DOHH2 (cell line): Measurements from ENCODE around the gene IL32.
"Not testable (repeated sequence)": the region's sequence is repeated elsewhere in the genome, so short reads cannot be mapped to it uniquely, and the experiment has no call there.

Experiments
- H3F3A ChIP-seq: fragments of 200-600 bp; sonication (generic), shearing (Covaris generic); 2 replicates; pipeline ENCODE4 v1.6.0; 2016; ENCODE audit warnings: antibody characterized with exemption, mild to moderate bottlenecking; ENCODE audit not compliant: control insufficient read depth, insufficient read depth
- H3K27ac ChIP-seq: fragments of 200-600 bp; sonication (generic); 2 replicates; pipeline ENCODE4 v1.5.1; 2014; ENCODE audit warnings: low read depth, mild to moderate bottlenecking, low read length, moderate library complexity
- H3K27me3 ChIP-seq: fragments of 200-600 bp; sonication (generic); 2 replicates; pipeline ENCODE4 v1.6.1; 2014; ENCODE audit warnings: mild to moderate bottlenecking, low read length, mixed read lengths; ENCODE audit not compliant: control insufficient read depth
- H3K36me3 ChIP-seq: fragments of 200-600 bp; sonication (generic); 2 replicates; pipeline ENCODE4 v1.6.1; 2014; ENCODE audit warnings: mild to moderate bottlenecking, low read length, moderate library complexity, mixed read lengths; ENCODE audit not compliant: control insufficient read depth
- H3K4me1 ChIP-seq: fragments of 200-600 bp; sonication (generic); 2 replicates; pipeline ENCODE4 v1.6.1; 2014; ENCODE audit warnings: mild to moderate bottlenecking, low read length, mixed read lengths; ENCODE audit not compliant: control insufficient read depth
- H3K4me2 ChIP-seq: fragments of 200-600 bp; sonication (generic); 2 replicates; pipeline ENCODE4 v1.6.0; 2014; ENCODE audit warnings: mild to moderate bottlenecking, low read length, moderate library complexity
- H3K4me3 ChIP-seq: fragments of 200-600 bp; sonication (generic); 2 replicates; pipeline ENCODE4 v1.5.1; 2014; ENCODE audit warnings: mild to moderate bottlenecking, low read length, mixed read lengths
- H3K79me2 ChIP-seq: fragments of 200-600 bp; sonication (generic); 2 replicates; pipeline ENCODE4 v1.6.1; 2014; ENCODE audit warnings: mild to moderate bottlenecking, low read length, mixed read lengths; ENCODE audit not compliant: control insufficient read depth
- H3K9me2 ChIP-seq: fragments of 200-600 bp; sonication (generic); replicated peaks from 2 replicates; pipeline ENCODE4 v1.6.1; 2014; ENCODE audit warnings: mild to moderate bottlenecking, low read length, mixed read lengths; ENCODE audit not compliant: control insufficient read depth
- H3K9me3 ChIP-seq: fragments of 200-600 bp; sonication (generic); 2 replicates; pipeline ENCODE4 v1.6.1; 2014; ENCODE audit warnings: antibody characterized with exemption, low read length, mixed read lengths; ENCODE audit not compliant: control insufficient read depth, insufficient read depth
- H4K20me1 ChIP-seq: fragments of 200-600 bp; sonication (generic); 2 replicates; pipeline ENCODE4 v1.6.0; 2014; ENCODE audit warnings: low read depth, mild to moderate bottlenecking, antibody characterized with exemption, low read length, moderate library complexity; ENCODE audit not compliant: control insufficient read depth, insufficient read depth
- CTCF ChIP-seq: fragments of 200-600 bp; sonication (generic); IDR thresholded peaks from one replicate; pipeline ENCODE4 v1.5.1; 2014; ENCODE audit warnings: antibody characterized with exemption, mild to moderate bottlenecking, low read depth, low read length; ENCODE audit not compliant: poor library complexity, severe bottlenecking
- EZH2phosphoT487 ChIP-seq: fragments of 200-600 bp; sonication (generic); IDR thresholded peaks from 2 replicates; pipeline ENCODE4 v1.6.1; 2017; ENCODE audit warnings: borderline replicate concordance, mild to moderate bottlenecking, antibody characterized with exemption, low read length, moderate library complexity, mixed read lengths

IL32 gene

GRCh38 chr16:3076577-3076976 is 11.1 kb downstream of the IL32 start:
- Histone ChIP-seq H3K79me2 (no peaks in the 10 kb centered on the region), H3K4me3 (peak overlapping the region; percentile 19), H3K27ac (peak overlapping the region; percentile 60), H3F3A (no peaks in the 10 kb centered on the region), H3K9me3 (no peaks in the 10 kb centered on the region), H3K4me2 (peak overlapping the region; percentile 44), H3K4me1 (peaks cover 35% of the 10 kb centered on the region), H4K20me1 (no peaks in the 10 kb centered on the region), H3K27me3 (0 out of 2 replicates have a peak, but pooled peaks cover 3% of the 10 kb centered on the region), H3K9me2 (no peaks in the 10 kb centered on the region), H3K36me3 (no peaks in the 10 kb centered on the region)
- no peak for TF ChIP-seq EZH2phosphoT487
- no peak for TF ChIP-seq CTCF

- Histone ChIP-seq H3K79me2 (no peaks in the 10 kb centered on the region), H3F3A (no peaks in the 10 kb centered on the region), H4K20me1 (no peaks in the 10 kb centered on the region), H3K27ac (no peak overlapping the region), H3K4me1 (peaks cover 23% of the 10 kb centered on the region), H3K4me3 (no peak overlapping the region), H3K9me2 (no peaks in the 10 kb centered on the region), H3K36me3 (no peaks in the 10 kb centered on the region), H3K9me3 (no peaks in the 10 kb centered on the region), H3K4me2 (no peak overlapping the region), H3K27me3 (0 out of 2 replicates have a peak, but pooled peaks cover 3% of the 10 kb centered on the region)
- TF ChIP-seq CTCF, result no peak
- TF ChIP-seq EZH2phosphoT487, result no peak
Measured at GRCh38 chr16:3080024-3080423, 14.6 kb downstream of the IL32 start.

GRCh38 chr16:3081957-3082356 is 16.5 kb downstream of the IL32 start:
- not testable (repeated sequence) for H3K4me2 ChIP-seq, H4K20me1 ChIP-seq, H3K27me3 ChIP-seq, H3K9me2 ChIP-seq, H3K9me3 ChIP-seq, H3K36me3 ChIP-seq, H3K79me2 ChIP-seq, H3K4me3 ChIP-seq, H3K27ac ChIP-seq, H3K4me1 ChIP-seq, H3F3A ChIP-seq

GRCh38 chr16:3083408-3083807 is 18.0 kb downstream of the IL32 start:
- H3K4me1 ChIP-seq, H3K4me2 ChIP-seq, H3K27me3 ChIP-seq, H3K27ac ChIP-seq, H3F3A ChIP-seq, H3K79me2 ChIP-seq, H4K20me1 ChIP-seq, H3K4me3 ChIP-seq, H3K9me3 ChIP-seq, H3K36me3 ChIP-seq, H3K9me2 ChIP-seq: not testable (repeated sequence)
